Ectodermal cell (in vitro differentiated cells): ENCODE results near the gene TMEM121.
"Not testable (repeated sequence)": the region's sequence is repeated elsewhere in the genome, so short reads cannot be mapped to it uniquely, and the experiment has no call there.

Source experiments
- H3K27ac ChIP-seq: 2 replicates; pipeline ENCODE4 v1.7.0; 2013; ENCODE audit warnings: mild to moderate bottlenecking, low read depth, low read length; ENCODE audit not compliant: insufficient read depth, poor library complexity, severe bottlenecking
- H3K27me3 ChIP-seq: 2 replicates; pipeline ENCODE4 v1.7.0; 2013; ENCODE audit warnings: mild to moderate bottlenecking, low read length; ENCODE audit not compliant: insufficient read depth, control insufficient read depth, poor library complexity, severe bottlenecking
- H3K36me3 ChIP-seq: one replicate; pipeline ENCODE4 v1.7.0; 2013; ENCODE audit warnings: low read length; ENCODE audit not compliant: control insufficient read depth, insufficient read depth
- H3K4me1 ChIP-seq: one replicate; pipeline ENCODE4 v1.7.0; 2013; ENCODE audit warnings: low read length; ENCODE audit not compliant: control insufficient read depth, insufficient read depth
- H3K4me3 ChIP-seq: 2 replicates; pipeline ENCODE4 v1.7.0; 2013; ENCODE audit warnings: low read depth, low read length, control low read depth; ENCODE audit not compliant: insufficient read depth
- H3K9me3 ChIP-seq: 2 replicates; pipeline ENCODE4 v1.7.0; 2013; ENCODE audit warnings: mild to moderate bottlenecking, low read length, moderate library complexity; ENCODE audit not compliant: control insufficient read depth
- WGBS, 2 experiments: methylation state at CpG; one replicate each; pipeline ENCODE4 v1.1.7; 2013; ENCODE audit warnings: missing lambda C conversion rate in 2 of 2; 5-methylcytosine and 5-hydroxymethylcytosine counted together

TMEM121 gene

DNA sequence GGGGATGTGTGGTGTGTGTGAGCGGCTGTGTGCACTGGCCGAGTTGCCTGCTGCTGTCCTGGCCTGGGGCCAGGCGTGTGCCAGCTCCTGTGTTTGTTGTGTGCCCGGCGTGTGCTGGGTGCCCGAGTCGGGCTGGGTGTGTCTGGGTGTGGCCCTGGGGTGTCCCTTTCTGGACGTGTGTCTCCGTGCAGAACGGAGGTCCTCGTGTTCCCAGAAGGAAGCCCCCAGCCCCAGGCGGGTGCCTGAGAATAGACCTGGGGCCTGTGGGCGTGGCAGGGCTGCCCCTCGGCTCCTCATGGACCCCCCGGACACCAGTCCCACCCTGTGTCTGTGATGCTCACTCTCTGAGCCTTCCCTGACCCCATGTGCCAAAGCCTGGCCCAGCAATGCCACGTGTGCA, 38.2 kb downstream of the TMEM121 start:
- not testable (repeated sequence) for H3K27me3 ChIP-seq
- WGBS, 2 experiments: 77 to 79% methylated on average over 13 of the region's 16 CpGs

GRCh38 chr14:105565185-105565919, 39.0 kb downstream of the TMEM121 start:
- not testable (repeated sequence) for H3K9me3 ChIP-seq, H3K27ac ChIP-seq, H3K27me3 ChIP-seq, H3K4me1 ChIP-seq, H3K4me3 ChIP-seq, H3K36me3 ChIP-seq
- 74 to 78% methylated on average over 7 of the region's 8 CpGs for WGBS, 2 experiments

More for the DNA sequence above, 38.2 kb downstream of the TMEM121 start:
- not testable (repeated sequence) for H3K27ac ChIP-seq, H3K4me1 ChIP-seq, H3K36me3 ChIP-seq, H3K9me3 ChIP-seq, H3K4me3 ChIP-seq

DNA sequence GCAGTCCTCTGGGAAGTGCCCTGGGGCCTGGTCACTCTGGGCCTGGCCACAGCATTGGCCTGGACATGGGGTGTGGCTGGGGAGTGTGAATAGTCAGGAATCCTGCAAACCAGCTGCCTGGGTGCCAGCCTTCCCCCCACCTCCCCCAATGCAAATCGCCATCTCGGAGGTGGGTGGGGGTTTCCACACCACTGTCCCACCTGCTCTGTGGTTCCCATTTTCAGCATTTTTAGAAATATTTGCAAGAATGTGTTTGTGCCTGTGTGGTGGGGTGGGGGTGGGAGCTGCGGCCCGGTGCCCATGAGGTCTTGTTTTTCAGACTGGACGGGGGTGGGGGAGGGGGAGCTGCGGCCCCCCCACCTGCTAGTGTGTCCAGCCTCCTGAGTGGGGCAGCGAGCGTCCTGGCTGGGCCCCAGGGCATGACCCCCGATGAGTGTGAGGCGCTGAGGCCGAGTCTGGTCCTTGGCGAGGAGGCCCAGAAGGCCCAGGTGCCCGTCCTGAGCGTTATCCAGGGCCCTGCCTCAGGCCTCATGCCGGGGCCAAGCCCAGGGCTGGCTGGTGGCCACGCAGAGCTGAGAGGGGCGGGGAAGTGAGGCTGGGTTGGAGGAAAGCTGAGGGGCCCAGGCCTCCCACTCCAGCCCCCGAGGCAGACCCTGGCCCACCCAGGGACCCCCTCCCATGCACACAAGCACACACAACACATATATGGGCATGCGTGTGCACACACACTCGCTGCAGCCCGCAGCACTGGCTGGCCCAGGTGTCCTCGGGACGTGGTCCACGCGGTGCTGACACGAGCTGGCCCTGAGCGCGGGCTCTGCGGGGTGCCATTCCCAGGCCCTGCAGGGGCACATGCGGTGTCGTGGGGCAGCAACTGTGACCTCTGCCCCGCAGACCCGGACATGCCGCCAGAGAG, 40.1 kb downstream of the TMEM121 start:
- H3K36me3 ChIP-seq, H3K4me3 ChIP-seq, H3K4me1 ChIP-seq, H3K27ac ChIP-seq, H3K27me3 ChIP-seq, H3K9me3 ChIP-seq: not testable (repeated sequence)
- WGBS, 2 experiments: 88 to 97% methylated on average over 16 to 22 of the region's 34 CpGs

GRCh38 chr14:105567164-105568103, 41.1 kb downstream of the TMEM121 start:
- not testable (repeated sequence) for H3K4me3 ChIP-seq, H3K36me3 ChIP-seq, H3K4me1 ChIP-seq, H3K27ac ChIP-seq, H3K27me3 ChIP-seq, H3K9me3 ChIP-seq
- WGBS, 2 experiments: 89 to 92% methylated on average over 17 to 20 of the region's 20 CpGs

DNA sequence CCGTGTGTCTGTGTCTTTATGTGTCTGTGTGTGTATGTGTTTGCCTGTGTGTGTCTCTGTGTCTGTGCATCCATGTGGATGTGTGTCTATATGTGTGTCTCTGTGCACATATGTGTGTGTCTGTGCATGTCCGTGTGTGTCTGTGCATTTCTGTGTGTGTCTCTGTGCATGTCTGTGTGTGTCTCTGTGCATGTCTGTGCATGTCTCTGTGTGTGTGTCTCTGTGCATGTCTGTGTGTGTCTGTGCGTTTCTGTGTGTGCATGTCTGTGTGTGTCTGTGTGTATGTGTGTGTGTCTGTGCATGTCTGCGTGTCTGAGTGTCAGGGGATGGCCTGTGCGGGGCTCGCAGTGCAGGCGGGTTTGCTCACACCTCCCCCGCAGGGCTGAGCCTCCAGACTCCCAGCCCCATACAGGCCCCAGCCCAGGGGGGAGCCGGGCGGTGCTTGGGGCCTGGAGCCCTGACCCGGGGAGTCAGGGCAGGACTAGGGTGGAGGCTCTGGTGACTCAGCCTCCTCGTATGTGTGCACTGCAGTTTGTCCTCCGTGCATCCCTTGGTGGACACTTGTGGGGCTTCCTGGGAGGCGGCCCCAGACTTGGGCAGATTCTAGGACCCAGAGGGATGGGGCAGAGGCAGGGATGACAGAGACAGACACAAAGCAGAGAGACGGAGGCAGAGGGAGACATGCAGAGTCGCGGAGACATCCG, 41.9 kb downstream of the TMEM121 start:
- not testable (repeated sequence) for H3K36me3 ChIP-seq, H3K9me3 ChIP-seq, H3K4me3 ChIP-seq, H3K27ac ChIP-seq, H3K27me3 ChIP-seq, H3K4me1 ChIP-seq
- 83 to 88% methylated on average over 15 to 16 of the region's 18 CpGs for WGBS, 2 experiments

GRCh38 chr14:105568859-105569766, 42.7 kb downstream of the TMEM121 start:
- Histone ChIP-seq H3K27ac (no peak overlapping the region), H3K27me3 (no peaks in the 10 kb centered on the region), H3K4me3 (no peak overlapping the region), H3K9me3 (peaks cover 3% of the 10 kb centered on the region), H3K36me3 (no peaks in the 10 kb centered on the region), H3K4me1 (no peaks in the 10 kb centered on the region)
- 82% methylated on average over 4 of the region's 5 CpGs for WGBS, 2 experiments

- Histone ChIP-seq H3K9me3 (peaks cover 3% of the 10 kb centered on the region), H3K27ac (no peak overlapping the region), H3K27me3 (no peaks in the 10 kb centered on the region), H3K4me1 (no peaks in the 10 kb centered on the region), H3K36me3 (no peaks in the 10 kb centered on the region), H3K4me3 (no peak overlapping the region)
- 88 to 89% methylated on average over 1 of the region's 1 CpG for WGBS, 2 experiments
Observed at GRCh38 chr14:105570482-105570881, 44.1 kb downstream of the TMEM121 start.

GRCh38 chr14:105571181-105571951, 45.0 kb downstream of the TMEM121 start:
- WGBS, 2 experiments: 81 to 85% methylated on average over 20 of the region's 21 CpGs
- not testable (repeated sequence) for H3K27ac ChIP-seq, H3K9me3 ChIP-seq, H3K36me3 ChIP-seq, H3K4me1 ChIP-seq, H3K4me3 ChIP-seq, H3K27me3 ChIP-seq
